Suprapubic skin (tissue), 4 donors: ENCODE results near the gene MED15.

Experiments
- POLR2A ChIP-seq, 2 donors: fragments of 450-650 bp; IDR thresholded peaks; one replicate each; pipeline ENCODE4 v1.6.1; 2017; ENCODE audit warnings: antibody characterized with exemption in 2 of 2, mild to moderate bottlenecking in 2 of 2, moderate library complexity in 2 of 2
- POLR2AphosphoS5 ChIP-seq, 3 donors: sonication (generic); formaldehyde crosslinking; IDR thresholded peaks; one replicate each; pipeline ENCODE4 v1.6.1; 2017; ENCODE audit warnings: antibody characterized with exemption in 3 of 3
- TF ChIP-seq, protein P1 (sequence below), 2 donors: fragments of 200-600 bp in 1 of 2; fragments of 450-650 bp in 1 of 2; sonication (generic) in 1 of 2; IDR thresholded peaks; one replicate each; pipeline ENCODE4 v1.5.1; 2016 to 2019; ENCODE audit warnings: antibody characterized with exemption in 2 of 2, mild to moderate bottlenecking in 1 of 2, moderate library complexity in 1 of 2

DNA sequence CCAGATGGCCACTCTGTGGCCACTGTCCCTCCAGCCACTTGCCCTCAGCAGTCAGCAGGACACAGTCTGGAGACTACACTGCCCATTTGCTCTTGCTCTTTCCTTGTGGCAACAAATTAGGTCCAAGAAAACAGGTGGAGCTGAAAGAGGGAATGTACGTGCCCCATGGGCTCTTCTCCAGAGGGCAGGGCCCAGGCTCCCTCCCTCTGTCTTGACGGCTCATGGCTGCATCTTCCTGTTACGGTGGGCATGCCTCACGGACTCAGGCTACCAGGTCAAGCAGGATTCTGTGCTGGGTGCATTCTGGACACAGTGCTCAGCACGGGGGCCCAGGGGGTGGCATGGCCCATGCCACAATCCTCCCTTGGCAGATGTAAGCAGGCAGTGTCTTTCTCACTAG is 71.3 kb downstream of the MED15 start:
- TF ChIP-seq, protein P1, sequence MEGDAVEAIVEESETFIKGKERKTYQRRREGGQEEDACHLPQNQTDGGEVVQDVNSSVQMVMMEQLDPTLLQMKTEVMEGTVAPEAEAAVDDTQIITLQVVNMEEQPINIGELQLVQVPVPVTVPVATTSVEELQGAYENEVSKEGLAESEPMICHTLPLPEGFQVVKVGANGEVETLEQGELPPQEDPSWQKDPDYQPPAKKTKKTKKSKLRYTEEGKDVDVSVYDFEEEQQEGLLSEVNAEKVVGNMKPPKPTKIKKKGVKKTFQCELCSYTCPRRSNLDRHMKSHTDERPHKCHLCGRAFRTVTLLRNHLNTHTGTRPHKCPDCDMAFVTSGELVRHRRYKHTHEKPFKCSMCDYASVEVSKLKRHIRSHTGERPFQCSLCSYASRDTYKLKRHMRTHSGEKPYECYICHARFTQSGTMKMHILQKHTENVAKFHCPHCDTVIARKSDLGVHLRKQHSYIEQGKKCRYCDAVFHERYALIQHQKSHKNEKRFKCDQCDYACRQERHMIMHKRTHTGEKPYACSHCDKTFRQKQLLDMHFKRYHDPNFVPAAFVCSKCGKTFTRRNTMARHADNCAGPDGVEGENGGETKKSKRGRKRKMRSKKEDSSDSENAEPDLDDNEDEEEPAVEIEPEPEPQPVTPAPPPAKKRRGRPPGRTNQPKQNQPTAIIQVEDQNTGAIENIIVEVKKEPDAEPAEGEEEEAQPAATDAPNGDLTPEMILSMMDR (IDR thresholded peaks at IDR 0.05): no peak
- TF ChIP-seq POLR2A (IDR thresholded peaks at IDR 0.05) (no peak), POLR2AphosphoS5 (IDR thresholded peaks at IDR 0.05) (no peak)
